HG03342 (cell line): Measurements from ENCODE around the gene NDUFAB1.
"Not testable (repeated sequence)": the region's sequence is repeated elsewhere in the genome, so short reads cannot be mapped to it uniquely, and the experiment has no call there.

Experiments
- ATAC-seq: cut with Tn5 transposase; IDR thresholded peaks from one replicate; pipeline ENCODE4 v1.9.1; 2021; ENCODE audit warnings: mild to moderate bottlenecking, moderate library complexity; ENCODE audit not compliant: unreplicated experiment

Gene NDUFAB1

DNA sequence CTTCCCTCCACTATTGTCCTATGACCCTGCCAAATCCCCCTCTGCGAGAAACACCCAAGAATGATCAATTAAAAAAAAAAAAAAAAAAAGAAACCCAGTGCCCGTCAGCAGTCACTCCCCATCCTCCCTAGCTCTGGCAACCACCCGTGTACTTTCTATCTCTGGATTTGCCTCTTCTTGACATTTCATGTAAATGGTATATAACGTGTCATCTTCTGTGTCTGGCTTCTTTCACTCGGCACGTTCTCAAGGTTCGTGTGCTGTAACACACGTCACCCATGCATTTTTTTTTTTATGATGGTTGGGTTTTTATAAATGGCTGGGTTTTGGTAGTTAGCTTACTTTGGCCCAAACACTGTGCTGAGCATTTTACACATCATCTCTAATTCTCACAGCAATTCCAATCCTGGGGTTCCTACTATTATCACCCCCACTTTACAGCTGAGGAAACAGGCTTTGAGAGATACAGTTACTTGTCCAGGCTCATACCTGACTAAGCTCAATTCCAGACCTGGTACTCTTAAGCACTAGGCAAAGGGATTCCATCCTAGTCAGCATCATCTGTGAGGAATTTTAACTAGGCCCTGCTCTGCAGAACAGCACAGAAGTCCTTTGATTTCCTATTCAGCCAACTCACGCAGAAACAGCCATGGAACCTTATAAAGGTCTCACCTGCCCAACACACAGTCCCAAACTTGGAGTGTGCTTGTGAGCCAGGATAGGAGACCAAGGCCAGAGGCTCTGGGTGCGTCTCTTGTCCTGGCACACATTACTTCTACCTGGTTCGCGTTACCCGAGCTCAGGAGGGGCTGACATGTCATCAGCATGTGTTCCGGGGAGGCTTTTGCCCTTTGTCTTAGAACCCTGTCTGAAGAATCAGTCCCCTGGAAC lies 11.7 kb downstream of the NDUFAB1 start:
- no peak for ATAC-seq

GRCh38 chr16:23583271-23583670 lies 12.8 kb downstream of the NDUFAB1 start:
- ATAC-seq, result not testable (repeated sequence)

- ATAC-seq, result no peak
These were observed 14.4 kb downstream of the NDUFAB1 start for GRCh38 chr16:23581764-23582163.

- ATAC-seq, result no peak
These were observed 15.7 kb downstream of the NDUFAB1 start for GRCh38 chr16:23580391-23580790.

DNA sequence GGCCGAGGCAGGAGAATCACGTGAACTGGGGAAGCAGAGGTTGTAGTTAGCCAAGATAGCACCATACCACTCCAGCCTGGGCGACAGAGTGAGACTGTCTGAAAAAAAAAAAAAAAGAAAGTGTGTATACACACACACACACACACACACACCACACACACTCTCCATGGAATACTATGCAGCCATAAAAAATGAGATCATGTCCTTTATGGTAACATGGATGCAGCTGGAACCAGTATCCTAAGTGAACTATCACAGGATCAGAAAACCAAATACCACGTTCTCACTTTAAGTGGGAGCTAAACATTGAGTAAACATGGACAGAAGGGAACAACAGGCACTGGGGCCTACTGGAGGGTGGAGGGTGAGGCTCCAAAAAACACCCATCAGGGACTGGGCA lies 16.7 kb downstream of the NDUFAB1 start:
- no peak for ATAC-seq

DNA sequence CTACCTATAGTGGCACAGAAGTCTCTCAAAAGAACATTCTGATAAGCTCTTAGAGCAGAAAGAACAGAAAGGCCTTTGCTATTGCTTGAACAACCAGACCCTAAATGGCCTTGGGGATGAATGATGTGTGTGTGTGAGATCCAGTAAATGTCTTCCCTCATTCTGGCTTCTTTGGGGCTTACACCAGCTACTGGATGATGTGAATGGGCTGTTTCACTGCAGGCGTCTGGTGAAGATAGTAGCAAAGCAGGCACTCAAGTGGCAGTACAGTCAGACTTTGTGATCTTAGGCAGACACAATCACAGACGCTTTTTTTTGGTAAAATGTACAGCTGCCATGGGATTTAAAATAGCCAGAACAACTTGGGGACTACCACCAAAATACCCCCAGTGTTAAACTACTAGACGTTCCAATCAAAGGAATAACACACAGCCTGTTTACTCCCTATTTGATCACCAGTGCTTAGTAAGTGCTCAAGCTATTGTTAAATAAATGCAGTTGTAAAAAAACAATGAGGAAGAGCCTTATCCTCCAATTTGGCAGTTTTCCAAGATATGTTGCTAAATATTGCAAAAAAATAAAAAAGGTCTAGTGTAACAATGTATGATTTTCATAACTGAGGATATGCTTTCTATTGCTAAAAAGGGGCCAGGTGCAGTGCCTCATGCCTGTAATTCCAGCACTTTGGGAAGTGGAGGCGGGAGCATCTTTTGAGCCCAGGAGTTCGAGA lies 17.9 kb downstream of the NDUFAB1 start:
- ATAC-seq, result no peak

GRCh38 chr16:23577493-23577892 lies 18.6 kb downstream of the NDUFAB1 start:
- ATAC-seq, result no peak

DNA sequence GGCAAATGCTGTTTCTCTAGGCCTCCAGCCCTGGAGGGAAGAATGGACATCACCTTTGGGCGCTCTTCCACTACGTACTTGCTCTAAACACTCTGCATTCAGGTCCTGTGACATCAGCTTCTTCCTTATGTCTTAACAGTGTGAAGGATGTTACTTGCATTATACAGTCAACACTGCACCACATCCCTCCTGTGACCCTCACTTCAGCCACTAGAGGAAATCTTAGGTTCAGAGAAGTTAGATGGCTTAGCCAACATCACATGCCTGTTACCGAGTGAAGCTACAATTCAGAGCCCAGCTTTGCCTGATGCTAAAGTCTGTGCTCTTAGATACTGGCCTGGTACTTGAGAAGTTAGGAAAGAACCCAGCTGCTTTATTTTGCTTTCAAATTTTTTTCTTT lies 20.3 kb downstream of the NDUFAB1 start:
- no peak for ATAC-seq

GRCh38 chr16:23573817-23574216 lies 22.3 kb downstream of the NDUFAB1 start:
- ATAC-seq, result no peak

DNA sequence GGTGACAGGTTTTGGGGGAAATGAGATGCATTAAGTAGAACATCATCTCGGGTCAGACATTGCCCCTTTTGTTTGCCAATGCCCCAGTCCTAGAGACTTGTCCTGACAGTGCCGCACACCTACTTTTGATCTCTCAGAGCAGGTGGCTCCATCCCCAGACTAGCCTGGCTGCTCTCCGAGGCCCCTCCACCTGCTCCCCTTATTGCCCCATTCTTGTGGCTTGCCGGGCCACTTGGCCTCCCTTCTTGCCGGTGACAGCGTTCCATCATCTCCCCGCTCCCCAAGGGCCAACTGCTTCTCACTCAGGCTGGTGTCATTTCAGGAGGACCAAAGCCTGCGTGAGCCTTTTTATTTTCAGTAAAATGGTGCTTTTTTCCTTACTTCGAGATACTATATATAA lies 23.7 kb downstream of the NDUFAB1 start:
- no peak for ATAC-seq

DNA sequence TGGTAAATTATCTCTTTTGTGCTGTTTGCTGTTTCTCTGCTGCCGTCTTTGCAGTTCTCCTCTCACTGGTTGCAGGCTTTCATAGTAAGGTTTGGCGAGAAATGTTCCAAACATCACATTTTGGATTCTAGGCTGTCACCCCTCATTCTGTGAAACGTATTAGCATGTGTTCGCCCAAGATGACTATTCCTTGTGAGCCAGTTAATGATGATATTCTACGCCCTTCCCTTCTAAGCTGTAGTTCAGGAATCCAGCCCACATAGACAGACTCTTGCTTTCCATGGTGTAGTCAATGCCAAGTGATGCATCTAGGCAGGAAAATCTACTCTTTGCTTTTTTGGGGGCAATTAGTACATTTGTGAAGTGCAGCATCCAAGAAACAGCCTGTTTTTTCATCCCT lies 24.2 kb downstream of the NDUFAB1 start:
- no peak for ATAC-seq

DNA sequence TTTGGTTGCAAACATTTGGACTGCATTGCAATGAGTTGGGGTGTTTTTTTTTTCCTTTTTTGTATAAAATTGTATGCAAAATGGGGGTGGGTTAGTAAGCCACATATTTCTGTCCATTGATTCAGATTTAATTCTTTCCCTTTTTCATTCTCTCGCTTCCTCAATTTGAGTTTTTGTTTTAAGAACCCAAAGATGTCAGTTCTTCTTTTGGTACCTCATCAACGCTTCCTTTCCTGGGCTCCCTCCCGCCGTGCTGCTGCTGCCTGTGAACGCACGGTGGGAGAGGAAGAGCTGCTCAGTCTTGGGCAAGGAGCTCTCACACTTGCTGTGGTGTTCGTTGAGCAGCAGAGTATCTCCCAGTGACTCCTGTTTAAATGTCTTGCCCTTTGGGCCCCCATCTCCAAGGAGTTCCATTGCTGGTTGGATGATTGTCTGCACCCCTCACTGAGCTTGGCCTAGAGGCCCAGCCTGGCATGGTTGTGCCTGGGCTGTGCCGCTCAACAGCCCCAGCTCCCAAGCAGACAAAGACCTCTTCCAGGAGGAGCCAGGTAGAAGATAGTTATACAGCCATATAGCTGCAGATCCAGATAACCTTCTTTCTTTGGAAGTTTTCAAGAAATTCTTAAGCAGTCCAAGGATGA lies 25.0 kb downstream of the NDUFAB1 start:
- no peak for ATAC-seq

GRCh38 chr16:23567602-23568001 lies 28.5 kb downstream of the NDUFAB1 start:
- ATAC-seq, result no peak

- ATAC-seq, result no peak
These were observed 29.4 kb downstream of the NDUFAB1 start for GRCh38 chr16:23566724-23567123.

DNA sequence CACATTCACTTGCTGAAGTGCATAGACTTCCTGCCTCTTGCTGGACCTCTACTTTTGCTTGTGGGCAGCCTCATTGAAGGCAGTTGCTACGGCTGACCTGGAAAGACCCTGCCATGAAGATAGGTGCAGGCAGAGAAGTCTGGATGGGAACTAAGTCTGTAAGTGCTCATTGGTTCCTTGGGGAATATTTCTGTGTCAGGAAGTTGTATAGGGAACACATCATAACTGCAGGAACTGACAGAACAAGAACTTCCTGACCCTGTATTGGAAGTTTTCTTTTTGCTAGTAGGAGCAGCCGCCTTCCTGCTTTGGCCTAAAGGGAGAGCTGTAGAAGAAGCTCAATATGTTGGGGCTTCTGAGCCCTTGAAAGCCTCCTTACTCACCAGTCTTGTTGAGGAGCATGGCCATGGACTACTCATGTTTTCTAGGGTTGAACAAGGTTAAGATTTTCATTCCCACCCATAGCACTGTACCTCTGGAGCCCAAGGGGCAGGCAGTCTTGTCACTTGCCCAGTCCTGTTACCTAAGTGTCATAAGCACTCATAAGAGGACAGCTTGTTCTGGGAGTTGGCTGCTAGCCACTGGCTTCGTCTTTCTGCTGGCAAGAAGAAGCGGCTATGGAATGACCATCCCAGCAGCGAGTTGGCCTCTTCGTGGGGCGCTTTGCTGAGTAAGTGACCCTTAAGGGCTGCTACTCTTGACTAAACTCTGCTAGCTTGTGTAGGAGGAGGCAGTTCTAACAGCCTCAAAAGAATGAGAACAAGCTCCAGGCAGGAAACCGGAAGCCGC lies 31.3 kb downstream of the NDUFAB1 start:
- ATAC-seq, result no peak

GRCh38 chr16:23563186-23563585 lies 32.9 kb downstream of the NDUFAB1 start:
- no peak for ATAC-seq

DNA sequence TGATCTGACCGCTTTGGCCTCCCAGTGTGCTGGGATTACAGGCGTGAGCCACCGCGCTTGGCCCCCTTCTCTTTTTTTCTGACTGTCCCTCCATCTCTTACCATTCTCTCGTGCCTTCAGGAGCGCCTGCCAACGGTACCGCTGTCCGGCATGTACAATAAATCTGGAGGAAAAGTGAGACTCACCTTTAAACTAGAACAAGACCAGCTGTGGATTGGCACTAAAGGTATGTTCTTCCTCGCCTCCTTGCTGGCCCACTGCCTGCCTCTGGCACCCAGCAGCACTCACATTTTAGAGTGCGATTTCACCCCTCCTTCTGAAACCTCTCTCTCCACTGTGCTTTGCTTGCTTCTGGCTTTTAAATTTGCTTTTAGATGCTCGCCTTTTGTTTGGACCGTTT lies 33.6 kb downstream of the NDUFAB1 start:
- ATAC-seq, result no peak

DNA sequence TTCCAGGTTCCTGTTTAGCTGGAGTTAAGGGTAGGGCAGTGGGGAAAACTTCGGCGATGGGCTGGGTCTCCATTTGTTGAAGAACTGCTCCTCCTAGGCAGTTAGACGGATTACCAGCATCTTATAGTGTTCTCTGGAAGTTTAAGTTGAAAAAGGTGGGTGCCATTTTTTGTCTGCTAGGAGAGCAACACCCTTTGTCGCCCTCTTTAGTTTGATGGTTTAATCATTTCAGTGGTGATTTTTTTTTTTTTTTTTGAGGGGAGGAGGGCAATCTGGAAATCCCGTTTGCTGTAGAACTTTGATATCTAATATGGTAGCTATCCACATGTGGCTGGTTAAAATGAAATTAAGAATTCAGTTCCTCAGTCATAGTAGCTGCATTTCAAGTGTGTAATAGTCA lies 34.5 kb downstream of the NDUFAB1 start:
- ATAC-seq, result no peak

- no peak for ATAC-seq
These were observed 38.1 kb downstream of the NDUFAB1 start for GRCh38 chr16:23557779-23558702.
